HG03045 (cell line): ENCODE data around the gene TMF1.

Source experiments
- ATAC-seq: cut with Tn5 transposase; IDR thresholded peaks from one replicate; pipeline ENCODE4 v1.9.1; 2021; ENCODE audit warnings: mild to moderate bottlenecking, moderate library complexity; ENCODE audit not compliant: unreplicated experiment

The TMF1 gene

DNA sequence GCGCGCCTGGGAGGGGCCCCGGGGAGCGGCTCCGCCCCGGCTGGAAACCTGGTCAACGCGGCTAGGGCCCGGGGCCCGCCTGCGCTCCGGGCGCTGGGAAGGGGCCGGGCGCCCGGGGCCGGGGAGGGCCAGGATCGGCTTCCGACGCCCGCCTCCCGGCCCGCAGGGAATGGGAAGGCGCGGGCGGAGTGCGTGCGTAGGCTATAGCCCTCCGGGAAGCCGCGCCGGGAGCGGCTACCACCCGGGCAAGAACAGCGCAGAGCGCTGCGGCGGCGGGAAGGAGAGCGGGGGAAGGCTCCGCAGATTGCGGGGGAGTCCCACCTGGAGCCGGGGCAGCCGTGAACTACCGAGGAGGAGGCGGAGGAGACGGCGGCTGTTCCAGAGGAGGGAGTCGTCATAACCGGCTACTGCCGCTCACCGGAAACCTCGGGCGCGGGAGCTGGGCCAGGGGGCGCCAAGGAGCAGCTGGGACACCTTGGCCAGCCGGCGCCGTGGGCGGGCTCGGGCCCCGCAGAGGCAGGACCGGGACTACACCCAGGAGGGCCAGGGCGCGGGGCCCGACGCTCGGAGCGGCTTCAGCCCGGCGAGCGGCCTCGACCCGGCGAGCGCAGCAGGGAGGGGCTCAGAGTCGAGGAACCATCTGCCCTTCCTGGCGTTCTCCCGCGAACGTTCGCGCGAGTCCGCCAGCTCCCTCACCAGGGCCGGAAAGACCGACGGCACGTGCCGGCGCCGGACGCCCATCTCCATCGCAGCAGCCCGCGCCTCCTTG, 38.7 kb downstream of the TMF1 start, which contains the start of gene EOGT:
Gene EOGT, minus strand, starts transcription at position 432 of the 769 bp plus-strand sequence. CDS start 3,838 bp downstream, outside the sequence.
- ATAC-seq, result peak; percentile 84

GRCh38 chr3:69012800-69013252, 39.3 kb downstream of the TMF1 start:
- ATAC-seq, result peak; percentile 44

DNA sequence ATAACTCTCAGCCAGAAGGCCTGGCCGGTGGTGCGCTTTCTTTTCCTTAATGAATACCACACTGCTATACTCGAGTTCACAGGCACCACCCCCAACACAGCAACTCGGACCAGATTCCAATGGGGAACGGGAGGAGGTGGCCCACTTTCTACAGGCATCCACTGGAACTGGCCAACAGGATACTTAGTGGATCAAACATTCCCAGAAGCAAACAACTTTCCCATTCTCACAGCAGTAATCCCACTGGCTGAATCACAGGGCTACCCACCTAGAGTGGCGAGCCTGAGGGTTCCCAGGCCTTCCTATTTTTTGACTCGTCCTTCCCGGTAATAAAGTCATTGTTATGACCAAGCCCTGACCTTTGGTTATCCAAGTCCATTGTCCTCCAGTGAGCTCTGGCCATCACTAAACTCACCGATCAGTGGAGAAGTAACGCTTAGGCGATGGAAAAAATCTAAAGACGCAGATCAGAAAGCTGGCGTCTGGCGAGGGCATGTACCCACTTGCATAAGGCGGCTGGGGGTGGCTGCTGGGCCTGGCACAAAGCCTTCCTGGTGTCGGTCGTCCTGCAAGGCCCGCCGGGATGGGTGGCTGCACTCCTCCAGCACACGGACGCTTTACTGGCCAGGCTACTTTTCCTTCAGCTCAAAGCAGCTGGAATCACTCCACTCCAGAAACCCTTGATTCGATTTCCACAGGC, 39.9 kb downstream of the TMF1 start:
- ATAC-seq, result no peak

GRCh38 chr3:69011096-69011730, 40.9 kb downstream of the TMF1 start:
- no peak for ATAC-seq

GRCh38 chr3:69009559-69010410, 42.3 kb downstream of the TMF1 start:
- no peak for ATAC-seq

GRCh38 chr3:69008980-69009379, 43.2 kb downstream of the TMF1 start:
- no peak for ATAC-seq

- no peak for ATAC-seq
Measured at GRCh38 chr3:69005791-69006482, 46.2 kb downstream of the TMF1 start.

DNA sequence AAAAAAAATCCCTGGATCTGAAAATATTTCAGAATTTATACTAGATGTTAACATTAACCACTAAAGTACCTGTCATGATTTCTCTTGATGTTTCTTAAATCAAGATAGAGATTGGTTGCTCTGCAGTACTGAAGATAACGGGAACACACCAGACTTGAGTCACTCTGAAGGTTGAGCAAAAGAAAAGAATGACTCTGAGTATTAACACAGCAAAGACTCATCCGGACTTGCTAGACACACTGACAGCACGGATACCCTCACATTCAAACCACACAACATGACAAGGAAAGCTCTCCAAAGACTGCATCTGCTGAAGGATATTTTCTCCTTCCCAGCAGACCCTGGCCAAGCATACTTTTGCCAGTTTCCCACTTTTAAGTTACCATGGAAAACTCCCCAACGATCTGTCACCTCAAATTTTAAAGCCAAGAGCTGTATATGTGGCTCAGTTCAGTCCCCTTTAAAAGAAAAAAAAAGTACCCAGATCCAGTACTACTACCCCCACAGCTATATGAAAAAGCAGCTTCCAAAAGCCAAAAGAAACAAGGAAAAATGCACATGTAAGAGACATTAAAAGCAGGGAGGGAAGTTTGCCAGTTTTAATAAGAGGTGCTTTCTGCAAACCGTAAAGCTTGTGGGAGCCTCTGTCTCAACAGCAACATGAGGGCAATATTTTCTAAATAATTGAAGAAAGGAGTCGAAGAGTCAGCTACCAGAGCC, 46.9 kb downstream of the TMF1 start:
- ATAC-seq, result no peak

DNA sequence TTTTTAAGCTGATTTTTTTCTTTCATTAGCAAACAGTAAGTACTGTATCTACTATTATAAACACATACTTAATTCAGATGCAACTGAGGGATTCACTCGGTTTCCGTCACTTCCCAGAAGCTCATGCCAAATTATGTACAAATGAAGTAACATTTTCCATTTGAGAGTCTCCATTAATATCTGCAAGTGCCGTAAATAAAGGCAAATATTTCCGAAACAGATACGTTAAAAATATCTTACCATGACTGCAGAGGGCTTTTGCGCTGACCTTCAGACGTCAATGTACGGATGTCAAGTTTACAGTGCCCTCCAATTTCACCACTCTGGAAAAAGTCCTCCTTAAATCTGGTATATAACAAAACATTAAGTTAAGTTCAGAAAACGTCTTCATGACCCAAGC, 48.0 kb downstream of the TMF1 start:
- ATAC-seq, result no peak

DNA sequence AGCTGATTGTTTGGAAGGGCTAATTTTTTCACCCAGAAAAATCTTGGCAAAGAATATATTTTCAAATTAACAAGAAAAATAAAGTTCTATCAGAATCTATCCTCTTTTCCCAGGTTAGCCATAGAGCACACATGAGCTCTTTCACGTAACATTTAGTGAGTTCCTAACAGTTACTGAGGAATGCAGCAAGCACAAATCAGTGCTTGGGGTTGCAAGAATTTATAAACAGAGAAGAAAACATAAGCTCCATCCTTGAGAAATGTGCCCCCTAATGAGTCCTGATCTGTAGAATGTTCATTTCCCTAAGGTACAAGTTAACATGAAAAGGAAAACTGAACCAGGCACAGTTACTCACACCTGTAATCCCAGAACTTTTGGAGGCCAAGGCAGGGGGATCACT, 52.5 kb downstream of the TMF1 start:
- ATAC-seq, result no peak

- ATAC-seq, result no peak
Measured at GRCh38 chr3:68999158-68999557, 53.0 kb downstream of the TMF1 start.

DNA sequence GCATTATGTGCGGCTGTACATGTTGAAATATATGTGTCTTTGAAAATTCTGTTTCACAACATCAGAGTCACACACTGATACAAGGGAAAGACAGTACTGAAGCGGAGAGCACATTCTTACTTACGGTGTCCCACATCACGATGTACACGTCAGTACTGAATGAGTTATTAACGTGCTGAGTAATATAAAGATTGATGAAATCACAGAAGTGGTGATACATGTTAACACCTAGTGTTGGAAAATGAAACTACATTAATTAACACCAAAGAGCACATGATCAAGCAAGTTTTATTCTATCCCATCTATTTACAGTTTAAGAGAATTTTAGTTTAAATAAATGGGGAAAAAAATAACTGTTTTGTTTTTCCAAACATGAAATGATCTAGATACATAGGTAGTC, 54.2 kb downstream of the TMF1 start:
- no peak for ATAC-seq

DNA sequence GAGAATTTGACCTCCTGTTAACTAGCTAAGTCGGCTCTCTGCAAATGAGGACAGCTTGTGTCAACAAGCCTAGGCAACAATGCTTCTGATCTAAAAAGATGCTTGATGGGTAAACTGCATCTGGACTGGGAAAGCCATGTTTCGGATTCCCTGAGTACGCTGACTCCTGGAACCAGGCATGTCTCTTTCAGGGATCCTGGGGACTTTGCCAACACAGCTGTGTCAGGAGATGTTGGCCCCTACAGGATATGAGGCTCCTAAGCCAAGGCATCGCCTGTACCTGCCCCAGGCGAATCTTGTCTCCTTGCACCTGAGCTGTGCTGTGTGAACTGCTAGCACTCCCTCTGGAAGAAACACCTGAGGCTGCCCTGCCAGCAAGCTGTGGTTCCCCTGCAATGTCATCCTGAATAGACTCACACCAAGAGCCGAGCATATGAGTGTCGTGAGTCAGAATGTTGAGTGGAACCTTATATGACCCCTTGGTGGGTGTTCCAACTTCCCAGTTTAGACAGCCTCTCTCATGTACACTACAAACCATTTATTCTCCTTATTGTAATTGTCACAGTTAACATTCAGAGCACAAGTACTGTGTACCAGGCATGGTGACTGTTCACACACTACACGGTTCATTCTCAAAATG, 55.7 kb downstream of the TMF1 start:
- no peak for ATAC-seq

- no peak for ATAC-seq
Measured at GRCh38 chr3:68988740-68989139, 63.4 kb downstream of the TMF1 start.

GRCh38 chr3:68987322-68987721, 64.8 kb downstream of the TMF1 start:
- ATAC-seq, result no peak

DNA sequence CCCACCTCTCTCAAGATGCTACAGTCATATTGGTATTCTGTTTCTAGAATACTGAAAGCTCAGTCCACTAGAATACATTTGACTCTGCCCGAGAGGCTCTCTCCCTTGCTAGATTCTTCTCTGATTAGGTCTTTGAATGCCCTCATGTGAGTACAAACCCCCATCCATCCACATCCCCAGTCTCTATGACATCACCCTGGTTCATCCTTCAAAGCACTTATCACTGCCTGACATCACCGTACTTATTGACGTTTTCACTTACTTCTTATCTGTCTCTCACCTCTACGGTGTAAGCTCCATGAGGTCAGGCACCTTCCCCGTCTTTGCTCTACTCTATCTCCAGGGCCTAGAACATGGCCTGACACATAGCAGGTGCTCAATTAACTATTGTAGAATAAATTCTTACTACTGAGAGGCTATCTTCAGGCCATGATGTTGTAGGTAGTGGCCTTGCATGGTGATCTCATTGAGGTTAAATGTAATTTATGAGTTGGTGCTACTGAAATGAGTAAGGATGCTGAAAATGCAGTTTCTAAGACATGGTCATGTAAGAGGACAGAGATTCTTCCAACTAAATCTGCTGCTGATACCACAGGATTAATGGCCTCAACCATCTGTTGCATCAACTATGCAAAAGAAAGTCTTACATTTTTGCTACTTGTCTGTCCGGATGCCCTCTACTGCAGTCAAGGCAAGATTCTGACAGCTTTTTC, 65.5 kb downstream of the TMF1 start:
- no peak for ATAC-seq

- ATAC-seq, result no peak
Measured at GRCh38 chr3:68985146-68985790, 66.9 kb downstream of the TMF1 start.

DNA sequence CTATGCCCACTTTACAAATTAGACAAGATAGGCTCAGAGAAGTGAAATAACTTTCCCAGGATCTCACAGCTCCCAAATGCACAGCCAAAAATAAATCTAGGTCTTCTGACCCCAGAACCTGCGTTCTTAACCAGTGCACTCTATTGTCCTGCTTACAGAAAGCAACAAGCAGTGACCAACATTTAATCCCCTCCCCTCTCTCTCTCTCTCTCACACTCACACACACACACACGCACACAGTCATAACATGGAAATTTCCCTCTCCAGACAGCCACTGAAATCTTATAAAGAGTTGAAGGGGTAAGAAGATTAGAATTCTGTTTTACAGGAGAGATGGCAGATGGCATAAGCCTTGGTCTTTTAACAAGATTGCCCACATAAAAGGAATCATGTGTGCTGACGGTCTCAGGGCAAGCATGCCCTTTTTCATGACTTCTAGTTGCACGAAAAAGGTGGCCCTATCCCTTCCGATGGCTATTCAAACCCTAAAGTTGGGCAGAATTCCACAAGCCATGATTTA, 68.1 kb downstream of the TMF1 start:
- no peak for ATAC-seq
